ENCODE results near the gene NOTUM.

The NOTUM gene

GRCh38 chr17:81939218-81939617 is 21.8 kb downstream of the NOTUM start:
- DNase-seq (no peak), ATAC-seq (ENCODE audit: insufficient read depth, low read depth) (no peak)
- TF ChIP-seq EZH2 (IDR thresholded peaks at IDR 0.05; ENCODE audit: borderline replicate concordance, low read depth, low read length, severe bottlenecking), result no peak
- TF ChIP-seq CTCF (IDR thresholded peaks at IDR 0.05; ENCODE audit: borderline replicate concordance, extremely low read depth, low read length, poor library complexity, severe bottlenecking), result no peak
- H3K4me3 ChIP-seq (ENCODE audit: low read depth in 1 of 2, low read length in 2 of 2), result no peak overlapping the region
- no peaks in the 10 kb centered on the region for H3K36me3 ChIP-seq (ENCODE audit: insufficient read depth, low read length)
- no peak overlapping the region for H3K9ac ChIP-seq (ENCODE audit: low read depth, low read length)
- H4K20me1 ChIP-seq (ENCODE audit: insufficient read depth, low read length), result no peaks in the 10 kb centered on the region
- no peaks in the 10 kb centered on the region for H3K9me3 ChIP-seq (ENCODE audit: insufficient read depth, low read length, severe bottlenecking)
- no peak overlapping the region for H2AFZ ChIP-seq (ENCODE audit: low read depth, low read length)
- H3K27ac ChIP-seq (ENCODE audit: low read length), result no peak overlapping the region
- no peaks in the 10 kb centered on the region for H3K27me3 ChIP-seq (ENCODE audit: insufficient read depth, low read length, poor library complexity)
- no peaks in the 10 kb centered on the region for H3K79me2 ChIP-seq (ENCODE audit: insufficient read depth, low read length)
- H3K4me2 ChIP-seq (ENCODE audit: insufficient read depth, low read length), result no peak overlapping the region
- no peaks in the 10 kb centered on the region for H3K4me1 ChIP-seq (ENCODE audit: insufficient read depth, low read length)

DNA sequence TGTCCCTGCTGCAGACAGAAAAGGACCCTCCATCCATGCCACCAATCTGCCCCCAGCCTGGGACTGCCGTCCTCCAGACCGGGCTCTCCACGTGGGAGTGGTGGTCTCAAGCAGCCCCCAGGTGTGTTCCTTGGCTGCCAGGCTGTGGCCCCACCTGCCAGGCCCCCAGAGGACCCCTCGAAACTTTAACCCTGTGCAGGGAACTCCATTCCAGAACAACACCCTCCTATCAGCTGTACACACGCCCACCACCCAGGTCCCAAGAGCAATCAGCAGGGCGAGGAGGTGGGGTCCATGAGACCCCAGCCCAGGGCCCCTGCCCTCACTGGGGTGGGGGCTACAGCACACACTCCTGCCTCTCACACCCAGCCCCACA is 25.3 kb downstream of the NOTUM start:
- Histone ChIP-seq H4K20me1 (ENCODE audit: insufficient read depth, low read length) (no peaks in the 10 kb centered on the region), H3K4me1 (ENCODE audit: insufficient read depth, low read length) (no peaks in the 10 kb centered on the region), H3K9ac (ENCODE audit: low read depth, low read length) (no peak overlapping the region), H3K9me3 (ENCODE audit: insufficient read depth, low read length, severe bottlenecking) (no peaks in the 10 kb centered on the region), H3K4me3 (ENCODE audit: low read depth in 1 of 2, low read length in 2 of 2) (no peak overlapping the region), H3K4me2 (ENCODE audit: insufficient read depth, low read length) (no peak overlapping the region), H3K79me2 (ENCODE audit: insufficient read depth, low read length) (no peaks in the 10 kb centered on the region), H2AFZ (ENCODE audit: low read depth, low read length) (no peak overlapping the region), H3K27ac (ENCODE audit: low read length) (no peak overlapping the region), H3K36me3 (ENCODE audit: insufficient read depth, low read length) (no peaks in the 10 kb centered on the region), H3K27me3 (ENCODE audit: insufficient read depth, low read length, poor library complexity) (no peaks in the 10 kb centered on the region)
- ATAC-seq (ENCODE audit: insufficient read depth, low read depth), result no peak
- no peak for TF ChIP-seq CTCF (IDR thresholded peaks at IDR 0.05; ENCODE audit: borderline replicate concordance, extremely low read depth, low read length, poor library complexity, severe bottlenecking)
- no peak for TF ChIP-seq EZH2 (IDR thresholded peaks at IDR 0.05; ENCODE audit: borderline replicate concordance, low read depth, low read length, severe bottlenecking)
- DNase-seq, result no peak

- Histone ChIP-seq H4K20me1 (ENCODE audit: insufficient read depth, low read length) (no peaks in the 10 kb centered on the region), H3K27me3 (ENCODE audit: insufficient read depth, low read length, poor library complexity) (no peaks in the 10 kb centered on the region), H3K4me3 (ENCODE audit: low read depth in 1 of 2, low read length in 2 of 2) (no peak overlapping the region), H3K9ac (ENCODE audit: low read depth, low read length) (no peak overlapping the region), H2AFZ (ENCODE audit: low read depth, low read length) (no peak overlapping the region), H3K27ac (ENCODE audit: low read length) (no peak overlapping the region), H3K36me3 (ENCODE audit: insufficient read depth, low read length) (no peaks in the 10 kb centered on the region), H3K79me2 (ENCODE audit: insufficient read depth, low read length) (no peaks in the 10 kb centered on the region), H3K4me1 (ENCODE audit: insufficient read depth, low read length) (no peaks in the 10 kb centered on the region), H3K9me3 (ENCODE audit: insufficient read depth, low read length, severe bottlenecking) (no peaks in the 10 kb centered on the region), H3K4me2 (ENCODE audit: insufficient read depth, low read length) (no peak overlapping the region)
- no peak for DNase-seq
- no peak for TF ChIP-seq CTCF (IDR thresholded peaks at IDR 0.05; ENCODE audit: borderline replicate concordance, extremely low read depth, low read length, poor library complexity, severe bottlenecking)
- no peak for TF ChIP-seq EZH2 (IDR thresholded peaks at IDR 0.05; ENCODE audit: borderline replicate concordance, low read depth, low read length, severe bottlenecking)
- ATAC-seq (ENCODE audit: insufficient read depth, low read depth), result 0 out of 3 replicates have a peak, but pooled peaks have one; percentile 12
Observed at GRCh38 chr17:81934850-81935708, 25.9 kb downstream of the NOTUM start.

Data from DND-41 (cell line).